Lower leg skin (tissue), 3 donors: ENCODE measurements around the gene CD200R1.

Experiments
- CTCF ChIP-seq, 3 donors: fragments of 450-650 bp; IDR thresholded peaks; one replicate each; pipeline ENCODE4 v1.5.1; 2016; ENCODE audit warnings: antibody characterized with exemption in 3 of 3, mild to moderate bottlenecking in 3 of 3, moderate library complexity in 2 of 3
- POLR2A ChIP-seq, 2 donors: fragments of 450-650 bp; IDR thresholded peaks; one replicate each; pipeline ENCODE4 v1.6.1; 2016 to 2017; ENCODE audit warnings: antibody characterized with exemption in 2 of 2, mild to moderate bottlenecking in 1 of 2, moderate library complexity in 1 of 2

DNA sequence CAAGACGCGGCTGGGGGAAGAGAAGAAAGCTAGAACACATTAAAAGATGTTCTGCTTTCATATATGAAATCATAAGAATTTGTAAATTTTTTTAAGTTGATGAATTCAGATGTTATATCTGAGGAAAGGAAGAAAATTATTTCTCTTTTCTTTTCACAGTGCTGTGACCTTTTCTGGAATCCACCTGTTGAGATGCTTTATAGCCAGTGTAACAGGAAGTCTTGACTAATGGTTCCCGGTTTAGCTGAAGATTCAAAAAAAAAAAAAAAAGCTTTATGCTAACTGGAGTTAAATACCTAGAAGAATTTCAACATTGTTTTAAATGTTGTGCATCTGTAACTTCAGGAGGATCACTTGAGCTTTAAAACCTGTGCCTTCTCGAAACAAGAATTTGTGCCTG lies 25.8 kb upstream of the CD200R1 start:
- TF ChIP-seq CTCF (IDR thresholded peaks at IDR 0.05) = no peak
- no peak for TF ChIP-seq POLR2A (IDR thresholded peaks at IDR 0.05)
